HEK293 (cell line): ENCODE data around the gene ARCN1.

Experiments used
- CTCF ChIA-PET: fragments of 350-600 bp; formaldehyde crosslinking; extraction: SDS; loops from one replicate; lab custom pipeline; 2021; ENCODE audit warnings: antibody characterized with exemption; lab: Yijun Ruan, JAX
- POLR2A ChIA-PET: fragments of 300-600 bp; formaldehyde crosslinking; extraction: SDS; loops from one replicate; lab custom pipeline; 2020; ENCODE audit warnings: antibody characterized with exemption, inconsistent platforms; lab: Yijun Ruan, JAX
- H3K27ac ChIP-seq: fragments of 200-500 bp; sonication (Bioruptor generic); 2 replicates; pipeline ENCODE4 v1.5.1; 2014; ENCODE audit warnings: low read depth, low read length, control low read depth, inconsistent platforms; ENCODE audit errors: extremely low read depth
- H3K36me3 ChIP-seq, 2 experiments: fragments of 200-500 bp in 1 of 2; sonication (Bioruptor generic) in 1 of 2; 1 replicate in 1 of 2; 2 replicates in 1 of 2; pipeline ENCODE4 v1.5.1; 2014 to 2017; ENCODE audit warnings: inconsistent platforms in 2 of 2, low read length in 2 of 2; ENCODE audit not compliant: control insufficient read depth in 2 of 2, insufficient read depth in 1 of 2
- H3K4me1 ChIP-seq: fragments of 200-500 bp; sonication (Bioruptor generic); 2 replicates; pipeline ENCODE4 v1.5.1; 2014; ENCODE audit warnings: mild to moderate bottlenecking, low read length, inconsistent platforms; ENCODE audit not compliant: control insufficient read depth, insufficient read depth
- H3K4me3 ChIP-seq: 2 replicates; pipeline ENCODE4 v1.5.1; 2011; ENCODE audit warnings: low read depth, mild to moderate bottlenecking, control low read depth, low read length, moderate library complexity
- H3K9me3 ChIP-seq: fragments of 200-500 bp; sonication (Bioruptor generic); 2 replicates; pipeline ENCODE4 v1.5.1; 2014; ENCODE audit warnings: low read depth, low read length, inconsistent platforms; ENCODE audit not compliant: control insufficient read depth, insufficient read depth
- HOXD13 ChIP-seq: sonication (generic); formaldehyde crosslinking; IDR thresholded peaks from 2 replicates; pipeline ENCODE4 v1.8.0; 2022; ENCODE audit warnings: missing genetic modification reagents, borderline replicate concordance
- OSR2 ChIP-seq: fragments of 450-650 bp; formaldehyde crosslinking; IDR thresholded peaks from 2 replicates; pipeline ENCODE4 v1.5.1; 2016; ENCODE audit warnings: missing biosample characterization, missing genetic modification characterization
- PRDM10 ChIP-seq: fragments of 450-650 bp; formaldehyde crosslinking; IDR thresholded peaks from 2 replicates; pipeline ENCODE4 v1.5.1; 2016; ENCODE audit warnings: missing biosample characterization, missing genetic modification characterization
- SP7 ChIP-seq: fragments of 450-650 bp; formaldehyde crosslinking; IDR thresholded peaks from 2 replicates; pipeline ENCODE4 v1.5.1; 2016; ENCODE audit warnings: missing biosample characterization, missing genetic modification characterization
- ZBTB20 ChIP-seq: fragments of 450-650 bp; formaldehyde crosslinking; IDR thresholded peaks from 2 replicates; pipeline ENCODE4 v1.5.1; 2016; ENCODE audit warnings: missing biosample characterization, missing genetic modification characterization
- ZBTB48 ChIP-seq: fragments of 450-650 bp; formaldehyde crosslinking; IDR thresholded peaks from 2 replicates; pipeline ENCODE4 v1.5.1; 2016; ENCODE audit warnings: missing biosample characterization, missing genetic modification characterization
- ZFHX2 ChIP-seq: fragments of 450-650 bp; formaldehyde crosslinking; conservative IDR thresholded peaks from 2 replicates; pipeline ENCODE4 v1.5.1; 2016; ENCODE audit warnings: missing biosample characterization, missing genetic modification characterization
- ZNF398 ChIP-seq: fragments of 450-650 bp; formaldehyde crosslinking; IDR thresholded peaks from 2 replicates; pipeline ENCODE4 v1.5.1; 2017; ENCODE audit warnings: missing biosample characterization, missing genetic modification characterization
- ZNF426 ChIP-seq: fragments of 450-650 bp; formaldehyde crosslinking; IDR thresholded peaks from 2 replicates; pipeline ENCODE4 v1.5.1; 2017; ENCODE audit warnings: missing biosample characterization, missing genetic modification characterization, mild to moderate bottlenecking, inconsistent platforms, moderate library complexity
- ZNF449 ChIP-seq: fragments of 450-650 bp; formaldehyde crosslinking; IDR thresholded peaks from 2 replicates; pipeline ENCODE4 v1.5.1; 2017; ENCODE audit warnings: missing biosample characterization, mild to moderate bottlenecking, missing genetic modification characterization, moderate library complexity
- ZNF768 ChIP-seq: fragments of 450-650 bp; formaldehyde crosslinking; IDR thresholded peaks from 2 replicates; pipeline ENCODE4 v1.5.1; 2018; ENCODE audit warnings: missing biosample characterization, mild to moderate bottlenecking, missing genetic modification characterization

ARCN1 gene

DNA sequence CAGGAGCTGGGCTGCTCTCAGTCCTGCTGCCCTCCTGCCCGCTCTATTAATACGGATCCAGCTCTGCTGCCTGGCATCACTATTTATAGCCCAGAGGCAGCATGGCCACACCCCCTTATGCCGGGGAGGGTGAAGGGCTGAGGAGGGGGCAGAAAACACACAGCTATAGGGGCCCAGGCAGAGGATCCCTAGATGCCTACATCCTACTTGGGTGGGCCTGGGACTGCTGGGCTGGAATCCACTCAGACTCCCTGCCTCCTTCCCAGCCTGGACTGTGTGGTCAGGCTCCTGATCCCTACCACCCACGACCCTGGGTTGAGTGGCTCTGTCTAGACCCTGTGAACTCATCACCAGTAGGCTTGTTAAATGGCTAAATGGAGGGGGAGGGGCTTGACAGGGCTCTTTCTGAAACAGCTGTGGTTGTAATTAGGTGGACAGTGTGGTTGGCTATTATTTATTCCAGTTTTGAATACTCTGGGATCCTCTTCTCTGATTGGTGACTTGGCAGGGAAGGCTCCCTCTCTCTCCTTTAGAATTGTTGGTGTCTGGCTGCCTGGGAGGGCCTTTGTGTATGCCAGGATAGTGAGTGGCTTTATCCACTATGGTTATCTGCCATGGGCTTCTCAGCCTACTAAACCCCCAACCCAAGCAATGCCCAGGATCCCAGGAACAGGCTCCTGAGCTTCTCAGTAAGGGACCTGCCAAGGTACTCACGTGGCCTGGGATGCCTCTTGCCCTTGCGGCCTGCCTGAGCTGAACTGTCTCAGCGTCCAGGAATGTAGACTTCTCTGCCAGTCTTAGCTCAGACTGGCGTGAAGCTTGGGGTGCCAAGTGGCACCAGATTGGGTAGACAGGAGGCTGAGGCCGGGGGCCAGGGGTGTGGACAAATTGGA, 50.4 kb downstream of the ARCN1 start (continued):
- peak; percentile 71 for TF ChIP-seq PRDM10 (tag by site-specific recombination)
- no peak for TF ChIP-seq ZNF426 (tag by site-specific recombination)
- no peak for TF ChIP-seq ZNF449 (tag by site-specific recombination)
- TF ChIP-seq HOXD13 (CRISPR knock-in tag): 0 out of 2 replicates have a peak, but pooled peaks have one; percentile 13
- peak; percentile 70 for TF ChIP-seq ZFHX2
- no peak for TF ChIP-seq ZNF768 (tag by site-specific recombination)

GRCh38 chr11:118623269-118623655, 51.1 kb downstream of the ARCN1 start:
- TF ChIP-seq ZBTB20 (peak; percentile 91), PRDM10 (tag by site-specific recombination) (peak; percentile 63), SP7 (tag by site-specific recombination) (no peak), ZBTB48 (tag by site-specific recombination) (peak; percentile 88), OSR2 (tag by site-specific recombination) (peak; percentile 59; the same call in 1 of the 2 replicates), ZNF398 (peak; percentile 20; the same call in 1 of the 2 replicates)
- TF ChIP-seq, all 188 proteins: peak for 5
- H3K36me3 ChIP-seq: peaks cover 0 to 29% of the 10 kb centered on the region in 2 experiments; a peak in 1 of 3 replicates
- CTCF ChIA-PET: interaction anchor here (0.6 to 3.8 kb wide), 7 partner anchors 11 to 286 kb away, joined by 3 to 31 read pairs (median 6); no protein-coding TSS in a partner anchor
- POLR2A ChIA-PET: interaction anchor here (1.2 to 6.5 kb wide), 3 partner anchors 11 to 17 kb away, joined by 3 to 72 read pairs (median 67); partner anchors contain the start of gene PHLDB1
- H3K4me1 ChIP-seq: peaks cover 9% of the 10 kb centered on the region
- H3K9me3 ChIP-seq: no peaks in the 10 kb centered on the region
- H3K4me3 ChIP-seq: no peak overlapping the region
- H3K27ac ChIP-seq: peak overlapping the region; percentile 43; the same call in 1 of the 2 replicates
